NT2/D1 (cell line): Measurements from ENCODE around the gene DUSP10.
A peak's percentile ranks its signal among the peaks of the same experiment; 100 is the strongest.

Source experiments
- DNase-seq: peaks from one replicate; pipeline ENCODE4 v3.0.0-alpha.2; 2011; ENCODE audit warnings: low read depth, low spot score
- H3K27me3 ChIP-seq: 2 replicates; pipeline ENCODE4 v1.6.0; 2011; ENCODE audit warnings: mild to moderate bottlenecking; ENCODE audit not compliant: insufficient read length, insufficient read depth
- H3K36me3 ChIP-seq: 2 replicates; pipeline ENCODE4 v1.6.1; 2011; ENCODE audit warnings: mild to moderate bottlenecking, low read length, mixed read lengths; ENCODE audit not compliant: insufficient read depth, insufficient read length
- H3K4me1 ChIP-seq: 2 replicates; pipeline ENCODE4 v1.5.1; 2011; ENCODE audit not compliant: insufficient read depth, insufficient read length
- H3K4me3 ChIP-seq: 2 replicates; pipeline ENCODE4 v1.5.1; 2011; ENCODE audit warnings: low read depth; ENCODE audit not compliant: insufficient read length
- H3K9ac ChIP-seq: 2 replicates; pipeline ENCODE4 v1.6.0; 2011; ENCODE audit warnings: low read depth; ENCODE audit not compliant: insufficient read length
- H3K9me3 ChIP-seq: 2 replicates; pipeline ENCODE4 v1.5.1; 2011; ENCODE audit warnings: mild to moderate bottlenecking, low read length; ENCODE audit not compliant: insufficient read depth
- SUZ12 ChIP-seq: IDR thresholded peaks from 2 replicates; pipeline ENCODE4 v1.6.1; 2011; ENCODE audit not compliant: insufficient read length, insufficient read depth; ENCODE audit errors: extremely low read depth
- YY1 ChIP-seq: IDR thresholded peaks from 2 replicates; pipeline ENCODE4 v1.6.1; 2011; ENCODE audit not compliant: insufficient read length, insufficient read depth
- ZNF274 ChIP-seq: IDR thresholded peaks from 2 replicates; pipeline ENCODE4 v1.6.1; 2011; ENCODE audit warnings: mild to moderate bottlenecking, low read depth, low read length

DUSP10 gene

DNA sequence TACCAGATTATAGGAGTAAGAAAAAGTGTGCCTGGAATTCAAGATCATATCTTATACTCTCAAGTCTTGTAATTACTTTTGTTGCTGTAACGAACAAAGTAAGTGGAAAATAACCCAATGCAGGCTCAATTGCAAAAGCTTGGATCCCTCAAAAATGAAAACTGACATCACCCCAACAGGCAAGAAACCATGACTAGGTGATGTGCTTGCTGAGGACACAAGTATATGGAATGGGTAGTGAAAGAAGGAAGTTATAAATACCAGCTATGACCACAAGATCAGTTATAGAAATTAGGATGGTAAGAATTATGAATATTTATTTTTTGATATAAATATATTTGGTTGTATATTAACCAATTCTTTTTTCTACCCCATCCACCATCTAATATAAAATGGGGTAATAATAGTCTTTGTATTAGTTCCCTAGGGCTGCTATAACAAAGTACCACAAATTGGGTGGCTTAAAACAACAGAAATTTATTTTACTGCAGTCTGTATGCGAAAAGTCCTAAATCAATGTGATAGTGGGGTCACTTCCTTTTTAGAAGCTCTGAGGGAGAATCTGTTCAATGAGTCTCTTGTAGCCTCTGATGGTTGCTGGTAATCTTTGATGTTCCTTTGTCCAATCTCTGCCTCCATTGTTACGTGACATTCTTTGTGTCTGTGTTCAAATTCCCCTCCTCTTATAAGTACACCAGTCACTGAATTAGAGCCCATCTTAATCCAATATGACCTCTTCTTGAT lies 45.0 kb downstream of the DUSP10 start:
- no peak for DNase-seq
- H3K36me3 ChIP-seq, result peaks cover 4% of the 10 kb centered on the region
- H3K4me1 ChIP-seq, result no peaks in the 10 kb centered on the region
- no peaks in the 10 kb centered on the region for H3K9me3 ChIP-seq
- no peaks in the 10 kb centered on the region for H3K27me3 ChIP-seq
- TF ChIP-seq ZNF274 (no peak), YY1 (no peak), SUZ12 (no peak)
- no peak overlapping the region for H3K4me3 ChIP-seq
- H3K9ac ChIP-seq, result no peak overlapping the region

DNA sequence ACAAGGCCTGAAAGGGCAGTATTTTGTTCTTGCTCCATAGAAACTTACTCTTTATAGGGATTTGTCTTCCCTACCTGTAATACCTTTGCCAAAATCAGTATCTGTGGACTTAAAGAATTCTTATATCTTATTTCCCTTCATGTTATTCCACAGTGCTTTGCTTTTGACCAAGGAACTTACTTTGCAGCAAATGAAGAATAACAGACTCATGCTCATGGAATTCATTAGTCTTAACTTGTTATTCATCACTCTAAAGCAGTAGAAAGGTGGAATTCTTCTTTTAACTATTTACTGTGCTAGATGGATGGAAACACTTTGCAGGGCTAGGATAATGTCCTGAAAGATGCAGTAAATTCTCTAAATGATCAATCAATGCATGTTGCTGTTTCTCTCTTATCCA lies 45.9 kb downstream of the DUSP10 start:
- Histone ChIP-seq H3K36me3 (no peaks in the 10 kb centered on the region), H3K4me3 (no peak overlapping the region), H3K9me3 (no peaks in the 10 kb centered on the region), H3K9ac (no peak overlapping the region), H3K27me3 (no peaks in the 10 kb centered on the region), H3K4me1 (no peaks in the 10 kb centered on the region)
- DNase-seq, result no peak
- TF ChIP-seq SUZ12 (no peak), ZNF274 (no peak), YY1 (no peak)

DNA sequence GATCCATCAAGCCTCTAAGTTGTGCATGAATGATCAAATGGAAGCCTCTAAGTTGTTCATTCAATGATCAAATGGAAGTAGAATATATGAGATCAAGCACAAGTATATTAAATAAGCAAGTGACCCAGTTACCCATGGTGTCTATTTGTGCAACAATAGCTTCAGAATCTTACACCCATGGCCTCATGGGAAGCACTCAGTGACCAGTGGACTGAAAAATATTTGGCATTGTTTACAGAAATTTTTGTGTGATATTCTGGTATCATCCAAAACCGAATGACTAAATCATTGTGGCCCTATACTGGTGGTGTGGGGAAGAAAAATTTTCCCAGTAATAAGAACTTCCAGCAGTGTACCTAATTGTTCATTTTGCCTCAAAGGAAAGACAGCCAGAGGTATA lies 46.6 kb downstream of the DUSP10 start:
- H3K27me3 ChIP-seq, result no peaks in the 10 kb centered on the region
- no peak overlapping the region for H3K9ac ChIP-seq

DNA sequence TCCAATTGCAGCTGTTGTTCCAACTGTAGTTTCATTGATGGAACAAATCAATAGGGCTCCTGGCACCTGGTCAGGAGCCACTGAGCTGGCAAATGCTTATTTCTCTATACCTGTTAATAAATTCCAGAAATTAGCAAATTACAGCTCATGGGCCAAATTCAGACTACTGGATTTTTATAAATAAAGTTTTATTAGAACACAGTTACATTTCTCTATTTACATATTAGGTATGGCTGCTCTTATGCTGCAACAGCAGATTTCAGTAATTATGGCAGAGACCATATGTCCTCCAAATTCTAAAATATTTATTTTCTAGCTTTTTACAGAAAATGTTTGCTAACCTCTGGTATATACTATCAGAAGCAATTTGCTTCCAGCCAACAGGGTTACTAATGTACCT lies 47.8 kb downstream of the DUSP10 start:
- Histone ChIP-seq H3K4me1 (no peaks in the 10 kb centered on the region), H3K4me3 (no peak overlapping the region), H3K27me3 (no peaks in the 10 kb centered on the region), H3K9me3 (no peaks in the 10 kb centered on the region), H3K9ac (no peak overlapping the region), H3K36me3 (no peaks in the 10 kb centered on the region)
- DNase-seq, result no peak
- TF ChIP-seq ZNF274 (no peak), YY1 (no peak), SUZ12 (no peak)

More for the DNA sequence above, 46.6 kb downstream of the DUSP10 start:
- Histone ChIP-seq H3K9me3 (no peaks in the 10 kb centered on the region), H3K4me1 (no peaks in the 10 kb centered on the region), H3K36me3 (no peaks in the 10 kb centered on the region), H3K4me3 (no peak overlapping the region)
- no peak for DNase-seq
- no peak for TF ChIP-seq ZNF274
- TF ChIP-seq YY1, result no peak
- TF ChIP-seq SUZ12, result no peak

DNA sequence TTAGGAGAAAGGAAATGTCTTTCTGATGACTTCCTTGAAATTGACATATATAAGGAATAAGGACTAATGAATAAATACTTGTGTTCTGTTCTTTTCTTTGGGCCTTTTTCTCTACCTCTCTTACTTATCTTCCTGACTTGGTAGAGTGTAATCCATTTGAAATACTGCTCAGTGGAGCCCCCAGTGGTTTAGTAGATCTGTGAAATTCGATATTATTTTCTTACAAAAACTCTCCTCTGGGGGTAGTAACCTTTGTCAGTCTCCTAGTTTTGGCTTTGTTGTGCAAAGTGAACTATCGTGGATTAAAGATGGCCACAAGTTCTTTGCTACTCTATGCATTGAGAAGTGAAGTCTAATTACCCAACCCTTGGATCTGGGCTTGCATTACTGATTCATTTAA lies 48.8 kb downstream of the DUSP10 start:
- Histone ChIP-seq H3K4me3 (no peak overlapping the region), H3K27me3 (no peaks in the 10 kb centered on the region), H3K9me3 (no peaks in the 10 kb centered on the region), H3K9ac (no peak overlapping the region), H3K4me1 (no peaks in the 10 kb centered on the region), H3K36me3 (no peaks in the 10 kb centered on the region)
- TF ChIP-seq YY1 (no peak), SUZ12 (no peak), ZNF274 (no peak)
- DNase-seq, result peak; percentile 40

DNA sequence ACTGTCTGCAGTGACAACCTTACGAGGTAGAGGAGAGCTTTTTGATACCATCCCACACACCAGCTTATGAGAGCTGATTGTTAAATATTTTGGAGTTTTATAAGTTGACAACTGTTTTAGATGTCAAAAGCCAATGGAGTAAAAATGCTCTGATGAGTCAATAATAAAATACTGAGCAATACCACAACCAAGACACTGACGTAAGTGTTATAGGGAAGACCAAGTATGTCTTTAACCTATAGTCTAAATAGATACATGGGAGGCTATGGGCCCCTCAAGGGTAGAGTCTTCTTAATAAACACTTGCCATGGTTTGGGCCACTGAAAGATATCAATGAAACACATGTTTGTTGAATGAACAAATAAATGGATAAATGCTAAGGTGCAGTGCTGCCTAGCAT lies 49.2 kb downstream of the DUSP10 start:
- Histone ChIP-seq H3K4me1 (no peaks in the 10 kb centered on the region), H3K36me3 (no peaks in the 10 kb centered on the region), H3K9me3 (no peaks in the 10 kb centered on the region), H3K27me3 (no peaks in the 10 kb centered on the region), H3K4me3 (no peak overlapping the region), H3K9ac (no peak overlapping the region)
- no peak for TF ChIP-seq SUZ12
- no peak for TF ChIP-seq ZNF274
- TF ChIP-seq YY1, result no peak
- no peak for DNase-seq

DNA sequence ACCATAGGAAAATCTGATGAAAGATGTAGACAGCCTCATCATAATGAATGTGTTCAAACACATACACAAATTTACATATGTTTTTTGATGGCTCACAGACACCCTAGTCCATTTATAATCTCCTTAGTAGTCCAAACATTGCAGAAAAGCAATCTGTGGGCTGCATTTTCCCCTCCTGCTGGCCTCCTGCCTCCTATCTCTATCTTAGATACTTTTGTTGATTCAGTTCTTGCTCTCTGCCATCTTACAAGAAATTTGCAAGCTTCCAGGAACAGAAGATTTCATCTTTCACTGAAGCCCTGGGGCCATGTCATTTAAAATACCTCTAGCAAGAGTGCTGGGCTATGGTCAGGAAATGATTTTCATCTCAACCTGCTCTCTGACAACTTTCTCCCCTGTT lies 50.6 kb downstream of the DUSP10 start:
- H3K4me1 ChIP-seq, result no peaks in the 10 kb centered on the region
- H3K27me3 ChIP-seq, result no peaks in the 10 kb centered on the region
- no peak overlapping the region for H3K9ac ChIP-seq
- no peak for TF ChIP-seq SUZ12
- no peaks in the 10 kb centered on the region for H3K36me3 ChIP-seq
- no peak overlapping the region for H3K4me3 ChIP-seq
- H3K9me3 ChIP-seq, result no peaks in the 10 kb centered on the region
- DNase-seq, result no peak
